ENCODE results near the gene EXOSC3. TPM values are rescaled to one million over a fixed set of nuclear protein-coding genes. Genes with fewer than 3 reads are reported as not detected.

EXOSC3 gene
- total and polyA plus RNA-seq, 2 of the 13 experiments (the other 11 are each of a cell fraction or from before 2014, with no cell fraction given): 17.5 to 68.7 TPM

DNA sequence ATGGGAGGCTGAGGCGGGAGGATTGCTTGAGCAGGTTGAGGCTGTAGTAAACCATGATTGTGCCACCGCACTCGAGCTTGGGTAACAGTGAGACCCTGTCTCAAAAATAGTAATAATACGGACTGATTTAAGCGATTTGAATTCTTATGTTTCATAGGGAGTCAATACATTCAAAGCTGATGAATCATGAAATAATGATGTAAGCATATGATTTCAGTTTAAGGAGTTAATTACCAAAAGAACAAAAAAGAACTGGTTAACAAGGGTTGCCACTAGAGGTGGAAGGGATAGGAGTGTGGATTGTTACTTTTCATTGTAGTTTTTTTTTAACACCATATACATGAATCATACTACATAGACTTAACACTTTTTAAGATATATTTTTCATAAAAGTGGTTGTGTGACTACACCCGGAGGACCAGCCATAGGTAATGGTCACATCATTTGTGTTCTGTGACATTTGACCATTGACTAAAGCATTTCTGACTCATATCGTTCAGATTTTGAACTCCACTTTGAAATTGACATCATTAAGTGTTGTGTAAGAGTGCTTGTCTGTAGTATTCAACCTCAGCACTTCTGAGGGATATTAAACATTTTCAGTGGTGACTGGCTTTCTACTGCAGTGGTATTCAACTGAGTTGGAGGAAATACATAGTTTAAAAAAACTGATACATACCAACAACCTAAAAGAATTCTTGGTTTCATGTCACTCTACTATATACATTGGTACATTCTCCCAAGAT, 24.3 kb downstream of the EXOSC3 start:
- no peak overlapping the region for H3K4me3 ChIP-seq (replicated peaks in 1 of 3; ENCODE audit: insufficient read depth in 1 of 3, low read depth in 2 of 3, low read length in 3 of 3)
- WGBS (ENCODE audit: low lambda C conversion rate): 75% methylated on average over 7 of the region's 7 CpGs
- H3K79me2 ChIP-seq (ENCODE audit: insufficient read depth, low read length): no peaks in the 10 kb centered on the region
- intact Hi-C loops (cut with micrococcal nuclease; ENCODE audit: unreplicated experiment) (no loop called here), in situ Hi-C loops (cut with HindIII; ENCODE audit: extremely low pct_ligation_motif_present, low pct_unique_long_range_greater_than_20kb) (no loop called here)
- no peak overlapping the region for H3K27ac ChIP-seq (ENCODE audit: extremely low read length, insufficient read depth, low read length)
- no peak overlapping the region for H2AFZ ChIP-seq (ENCODE audit: low read length)
- no peaks in the 10 kb centered on the region for H4K20me1 ChIP-seq (ENCODE audit: insufficient read depth, low read length)
- FAIRE-seq (no peak), DNase-seq (ENCODE audit: low spot score) (peak; percentile 20), ATAC-seq (no peak)
- H3K27me3 ChIP-seq (ENCODE audit: control insufficient read depth in 1 of 2, insufficient read depth in 2 of 2, low read length in 2 of 2): no peaks in the 10 kb centered on the region
- H3K9me3 ChIP-seq (ENCODE audit: low read length): no peaks in the 10 kb centered on the region
- ChIA-PET CTCF (ENCODE audit: low intra/inter-chr PET ratio, low total read pairs) (no interaction called here), POLR2A (no interaction called here)
- TF ChIP-seq, protein P1, sequence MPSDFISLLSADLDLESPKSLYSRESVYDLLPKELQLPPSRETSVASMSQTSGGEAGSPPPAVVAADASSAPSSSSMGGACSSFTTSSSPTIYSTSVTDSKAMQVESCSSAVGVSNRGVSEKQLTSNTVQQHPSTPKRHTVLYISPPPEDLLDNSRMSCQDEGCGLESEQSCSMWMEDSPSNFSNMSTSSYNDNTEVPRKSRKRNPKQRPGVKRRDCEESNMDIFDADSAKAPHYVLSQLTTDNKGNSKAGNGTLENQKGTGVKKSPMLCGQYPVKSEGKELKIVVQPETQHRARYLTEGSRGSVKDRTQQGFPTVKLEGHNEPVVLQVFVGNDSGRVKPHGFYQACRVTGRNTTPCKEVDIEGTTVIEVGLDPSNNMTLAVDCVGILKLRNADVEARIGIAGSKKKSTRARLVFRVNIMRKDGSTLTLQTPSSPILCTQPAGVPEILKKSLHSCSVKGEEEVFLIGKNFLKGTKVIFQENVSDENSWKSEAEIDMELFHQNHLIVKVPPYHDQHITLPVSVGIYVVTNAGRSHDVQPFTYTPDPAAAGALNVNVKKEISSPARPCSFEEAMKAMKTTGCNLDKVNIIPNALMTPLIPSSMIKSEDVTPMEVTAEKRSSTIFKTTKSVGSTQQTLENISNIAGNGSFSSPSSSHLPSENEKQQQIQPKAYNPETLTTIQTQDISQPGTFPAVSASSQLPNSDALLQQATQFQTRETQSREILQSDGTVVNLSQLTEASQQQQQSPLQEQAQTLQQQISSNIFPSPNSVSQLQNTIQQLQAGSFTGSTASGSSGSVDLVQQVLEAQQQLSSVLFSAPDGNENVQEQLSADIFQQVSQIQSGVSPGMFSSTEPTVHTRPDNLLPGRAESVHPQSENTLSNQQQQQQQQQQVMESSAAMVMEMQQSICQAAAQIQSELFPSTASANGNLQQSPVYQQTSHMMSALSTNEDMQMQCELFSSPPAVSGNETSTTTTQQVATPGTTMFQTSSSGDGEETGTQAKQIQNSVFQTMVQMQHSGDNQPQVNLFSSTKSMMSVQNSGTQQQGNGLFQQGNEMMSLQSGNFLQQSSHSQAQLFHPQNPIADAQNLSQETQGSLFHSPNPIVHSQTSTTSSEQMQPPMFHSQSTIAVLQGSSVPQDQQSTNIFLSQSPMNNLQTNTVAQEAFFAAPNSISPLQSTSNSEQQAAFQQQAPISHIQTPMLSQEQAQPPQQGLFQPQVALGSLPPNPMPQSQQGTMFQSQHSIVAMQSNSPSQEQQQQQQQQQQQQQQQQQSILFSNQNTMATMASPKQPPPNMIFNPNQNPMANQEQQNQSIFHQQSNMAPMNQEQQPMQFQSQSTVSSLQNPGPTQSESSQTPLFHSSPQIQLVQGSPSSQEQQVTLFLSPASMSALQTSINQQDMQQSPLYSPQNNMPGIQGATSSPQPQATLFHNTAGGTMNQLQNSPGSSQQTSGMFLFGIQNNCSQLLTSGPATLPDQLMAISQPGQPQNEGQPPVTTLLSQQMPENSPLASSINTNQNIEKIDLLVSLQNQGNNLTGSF (CRISPR knock-in tag; IDR thresholded peaks at IDR 0.05): no peak
- TF ChIP-seq, protein P2, sequence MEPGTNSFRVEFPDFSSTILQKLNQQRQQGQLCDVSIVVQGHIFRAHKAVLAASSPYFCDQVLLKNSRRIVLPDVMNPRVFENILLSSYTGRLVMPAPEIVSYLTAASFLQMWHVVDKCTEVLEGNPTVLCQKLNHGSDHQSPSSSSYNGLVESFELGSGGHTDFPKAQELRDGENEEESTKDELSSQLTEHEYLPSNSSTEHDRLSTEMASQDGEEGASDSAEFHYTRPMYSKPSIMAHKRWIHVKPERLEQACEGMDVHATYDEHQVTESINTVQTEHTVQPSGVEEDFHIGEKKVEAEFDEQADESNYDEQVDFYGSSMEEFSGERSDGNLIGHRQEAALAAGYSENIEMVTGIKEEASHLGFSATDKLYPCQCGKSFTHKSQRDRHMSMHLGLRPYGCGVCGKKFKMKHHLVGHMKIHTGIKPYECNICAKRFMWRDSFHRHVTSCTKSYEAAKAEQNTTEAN (CRISPR knock-in tag; conservative IDR thresholded peaks at IDR 0.05): no peak
- TF ChIP-seq, protein P3, sequence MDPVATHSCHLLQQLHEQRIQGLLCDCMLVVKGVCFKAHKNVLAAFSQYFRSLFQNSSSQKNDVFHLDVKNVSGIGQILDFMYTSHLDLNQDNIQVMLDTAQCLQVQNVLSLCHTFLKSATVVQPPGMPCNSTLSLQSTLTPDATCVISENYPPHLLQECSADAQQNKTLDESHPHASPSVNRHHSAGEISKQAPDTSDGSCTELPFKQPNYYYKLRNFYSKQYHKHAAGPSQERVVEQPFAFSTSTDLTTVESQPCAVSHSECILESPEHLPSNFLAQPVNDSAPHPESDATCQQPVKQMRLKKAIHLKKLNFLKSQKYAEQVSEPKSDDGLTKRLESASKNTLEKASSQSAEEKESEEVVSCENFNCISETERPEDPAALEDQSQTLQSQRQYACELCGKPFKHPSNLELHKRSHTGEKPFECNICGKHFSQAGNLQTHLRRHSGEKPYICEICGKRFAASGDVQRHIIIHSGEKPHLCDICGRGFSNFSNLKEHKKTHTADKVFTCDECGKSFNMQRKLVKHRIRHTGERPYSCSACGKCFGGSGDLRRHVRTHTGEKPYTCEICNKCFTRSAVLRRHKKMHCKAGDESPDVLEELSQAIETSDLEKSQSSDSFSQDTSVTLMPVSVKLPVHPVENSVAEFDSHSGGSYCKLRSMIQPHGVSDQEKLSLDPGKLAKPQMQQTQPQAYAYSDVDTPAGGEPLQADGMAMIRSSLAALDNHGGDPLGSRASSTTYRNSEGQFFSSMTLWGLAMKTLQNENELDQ (CRISPR knock-in tag; IDR thresholded peaks at IDR 0.05; ENCODE audit: borderline replicate concordance): no peak
- no peak for TF ChIP-seq MIXL1 (CRISPR knock-in tag; IDR thresholded peaks at IDR 0.05)
- TF ChIP-seq, protein P4, sequence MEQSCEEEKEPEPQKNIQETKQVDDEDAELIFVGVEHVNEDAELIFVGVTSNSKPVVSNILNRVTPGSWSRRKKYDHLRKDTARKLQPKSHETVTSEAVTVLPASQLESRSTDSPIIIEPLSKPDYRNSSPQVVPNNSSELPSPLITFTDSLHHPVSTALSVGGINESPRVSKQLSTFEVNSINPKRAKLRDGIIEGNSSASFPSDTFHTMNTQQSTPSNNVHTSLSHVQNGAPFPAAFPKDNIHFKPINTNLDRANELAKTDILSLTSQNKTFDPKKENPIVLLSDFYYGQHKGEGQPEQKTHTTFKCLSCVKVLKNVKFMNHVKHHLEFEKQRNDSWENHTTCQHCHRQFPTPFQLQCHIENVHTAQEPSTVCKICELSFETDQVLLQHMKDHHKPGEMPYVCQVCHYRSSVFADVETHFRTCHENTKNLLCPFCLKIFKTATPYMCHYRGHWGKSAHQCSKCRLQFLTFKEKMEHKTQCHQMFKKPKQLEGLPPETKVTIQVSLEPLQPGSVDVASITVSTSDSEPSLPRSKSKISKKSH (CRISPR knock-in tag; IDR thresholded peaks at IDR 0.05; ENCODE audit: borderline replicate concordance): no peak
- TF ChIP-seq ZNF557 (CRISPR knock-in tag; IDR thresholded peaks at IDR 0.05): no peak
- TF ChIP-seq HNRNPL (IDR thresholded peaks at IDR 0.05; ENCODE audit: low read depth, low read length): no peak
- TF ChIP-seq KMT2A (CRISPR knock-in tag; IDR thresholded peaks at IDR 0.05): no peak
- H3K4me1 ChIP-seq (ENCODE audit: insufficient read depth, low read length): peaks cover 11% of the 10 kb centered on the region
- BruUV-seq (replicated peaks): no TSS peak
- no peak overlapping the region for H3K4me2 ChIP-seq (ENCODE audit: low read depth, low read length)
- H3K9ac ChIP-seq (ENCODE audit: insufficient read depth, low read depth, low read length): no peak overlapping the region
- H3K36me3 ChIP-seq (replicated peaks in 1 of 2; ENCODE audit: control insufficient read depth in 1 of 2, insufficient read depth in 2 of 2, low read length in 2 of 2): peaks cover 2% of the 10 kb centered on the region in 2 experiments; a peak in 1 of 5 replicates
